ENCODE results near the gene CWF19L1. TPM values are rescaled to one million over a fixed set of nuclear protein-coding genes. Genes with fewer than 3 reads are reported as not detected.

CWF19L1 gene
- total and polyA plus RNA-seq, 2 donors (not counting 3 experiments of a cell fraction or from before 2014, with no cell fraction given): 11.5 to 29.9 TPM

GRCh38 chr10:100204370-100204769 is 63.1 kb downstream of the CWF19L1 start:
- Histone ChIP-seq H3K9me3 (replicated peaks; ENCODE audit: control insufficient read depth, insufficient read depth, low read length) (no peaks in the 10 kb centered on the region), H4K20me1 (replicated peaks; ENCODE audit: control insufficient read depth, extremely low read depth, insufficient read depth, low read length) (no peaks in the 10 kb centered on the region), H3K4me2 (ENCODE audit: insufficient read depth, low read length) (no peak overlapping the region), H3K4me1 (ENCODE audit: control insufficient read depth, extremely low read depth, insufficient read depth, low read length) (no peaks in the 10 kb centered on the region), H3K27ac (ENCODE audit: insufficient read depth, low read depth, low read length) (no peak overlapping the region), H3K36me3 (ENCODE audit: control insufficient read depth in 2 of 2, extremely low read depth in 1 of 2, insufficient read depth in 2 of 2, low read length in 2 of 2) (peaks cover 10 to 18% of the 10 kb centered on the region in 2 experiments), H3K79me2 (ENCODE audit: control insufficient read depth, insufficient read depth, low read length) (no peaks in the 10 kb centered on the region), H2AFZ (ENCODE audit: low read depth, low read length) (no peak overlapping the region), H3K9ac (replicated peaks; ENCODE audit: extremely low read depth, insufficient read depth, low read length) (no peak overlapping the region), H3K27me3 (ENCODE audit: control insufficient read depth in 2 of 2, insufficient read depth in 2 of 2, low read length in 2 of 2) (no peaks in the 10 kb centered on the region), H3K4me3 (replicated peaks in 1 of 3; ENCODE audit: insufficient read depth in 1 of 3, low read depth in 1 of 3, low read length in 3 of 3) (no peak overlapping the region), H3K9me1 (replicated peaks; ENCODE audit: control insufficient read depth, extremely low read depth, insufficient read depth, low read length) (no peaks in the 10 kb centered on the region)
- no TSS peak for BruUV-seq (replicated peaks)
- FAIRE-seq (no peak), DNase-seq (ENCODE audit: low read depth, low spot score) (no peak)
- TF ChIP-seq FOS (IDR thresholded peaks at IDR 0.05; ENCODE audit: borderline replicate concordance, insufficient read depth, low read length) (no peak), EZH2 (IDR thresholded peaks at IDR 0.05; ENCODE audit: borderline replicate concordance, low read depth, low read length, severe bottlenecking) (no peak), CTCF (IDR thresholded peaks at IDR 0.05; ENCODE audit: extremely low read depth in 1 of 2, insufficient read depth in 1 of 2, low read depth in 1 of 2, low read length in 2 of 2) (no peak), POLR2AphosphoS5 (IDR thresholded peaks at IDR 0.05; ENCODE audit: insufficient read depth, low read depth, low read length) (no peak), POLR2A (IDR thresholded peaks at IDR 0.05; ENCODE audit: low read depth, low read length) (no peak), MYC (IDR thresholded peaks at IDR 0.05; ENCODE audit: low read depth, low read length) (no peak), JUN (IDR thresholded peaks at IDR 0.05; ENCODE audit: borderline replicate concordance, insufficient read depth, insufficient read length, low read depth) (no peak), GATA2 (IDR thresholded peaks at IDR 0.05; ENCODE audit: insufficient read depth, insufficient read length, low read depth, low read length) (no peak), MAX (IDR thresholded peaks at IDR 0.05; ENCODE audit: insufficient read depth, insufficient read length) (no peak)
- ChIA-PET CTCF (interaction anchor here (1.5 kb wide), 1 partner anchor 11 kb away, joined by 3 read pairs; no protein-coding TSS in a partner anchor), POLR2A (no interaction called here)
- dilution Hi-C loops (cut with MboI; ENCODE audit: extremely low pct_ligation_motif_present, low sequenced_read_pairs) (no loop called here), intact Hi-C loops (cut with micrococcal nuclease) (no loop called here)

All from endothelial cell of umbilical vein (primary cell).